Testis (tissue), 3 donors: ENCODE results near the gene RASGRF1. TPM values are rescaled to one million over a fixed set of nuclear protein-coding genes. Genes with fewer than 3 reads are reported as not detected.

Experiments
- DNase-seq: peaks from one replicate; pipeline ENCODE4 v3.0.0-alpha.2; 2019
- H3K27ac ChIP-seq, 2 donors: fragments of 200-600 bp; sonication (generic); one replicate each; pipeline ENCODE4 v1.5.1; 2019
- H3K27me3 ChIP-seq: fragments of 200-600 bp; sonication (generic); one replicate; pipeline ENCODE4 v1.5.1; 2019
- H3K36me3 ChIP-seq: fragments of 200-600 bp; sonication (generic); one replicate; pipeline ENCODE4 v1.5.1; 2017; ENCODE audit warnings: low read depth; ENCODE audit errors: missing control alignments
- H3K4me1 ChIP-seq: fragments of 200-600 bp; sonication (generic); one replicate; pipeline ENCODE4 v1.5.1; 2019
- H3K4me3 ChIP-seq, 2 donors: fragments of 200-600 bp; sonication (generic); one replicate each; pipeline ENCODE4 v1.5.1; 2017 to 2019
- H3K9me3 ChIP-seq: fragments of 200-600 bp; sonication (generic); one replicate; pipeline ENCODE4 v1.5.1; 2017
- POLR2A ChIP-seq: fragments of 450-650 bp; IDR thresholded peaks from one replicate; pipeline ENCODE4 v1.6.1; 2017; ENCODE audit warnings: antibody characterized with exemption, mild to moderate bottlenecking, moderate library complexity
- WGBS, 2 donors: methylation state at CpG; one replicate each; pipeline ENCODE4 v1.1.5; 2018; 5-methylcytosine and 5-hydroxymethylcytosine counted together
- intact Hi-C: fragments of 100-400 bp; cut with DNase I; formaldehyde crosslinking; loops from one replicate; pipeline ENCODE4 v1.15.1; 2023; ENCODE audit warnings: low total_unique reads
- polyA plus RNA-seq: library from polyadenylated mRNA; stranded (reverse); fragments of 350-450 nt; fragmentation: Illumina TruSeq; extraction: RNeasy Lipid Tissue Mini Kit (QIAGEN cat#74804); gene quantifications from one replicate; pipeline ENCODE4 v1.2.3, GENCODE V29; 2014; ENCODE audit warnings: low read depth, low replicate concordance; ENCODE audit not compliant: insufficient read depth
- total RNA-seq, 2 donors: library from RNA; depleted of rRNA; stranded (reverse); fragments of >200 nt; gene quantifications; one replicate each; pipeline ENCODE4 v1.2.3, GENCODE V29; 2016
- TF ChIP-seq, protein P1 (sequence below), 3 experiments: fragments of 450-650 bp in 2 of 3; fragments of 200-600 bp in 1 of 3; sonication (generic) in 1 of 3; IDR thresholded peaks; one replicate each; pipeline ENCODE4 v1.5.1; 2016 to 2019; ENCODE audit warnings: antibody characterized with exemption in 3 of 3, mild to moderate bottlenecking in 2 of 3, moderate library complexity in 1 of 3

RASGRF1 gene
- total and polyA plus RNA-seq, 3 donors from 2014 or later, result 2.6 to 3.3 (median 3.1) TPM

GRCh38 chr15:79122991-79123390 lies 32.4 kb upstream of the RASGRF1 start:
- no peak overlapping the region for H3K4me3 ChIP-seq
- no peaks in the 10 kb centered on the region for H3K9me3 ChIP-seq
- intact Hi-C loops, result no loop called here
- no peak overlapping the region for H3K27ac ChIP-seq
- 80 to 85% methylated on average over 4 to 12 of the region's 12 CpGs for WGBS, 2 donors
- TF ChIP-seq, protein P1, sequence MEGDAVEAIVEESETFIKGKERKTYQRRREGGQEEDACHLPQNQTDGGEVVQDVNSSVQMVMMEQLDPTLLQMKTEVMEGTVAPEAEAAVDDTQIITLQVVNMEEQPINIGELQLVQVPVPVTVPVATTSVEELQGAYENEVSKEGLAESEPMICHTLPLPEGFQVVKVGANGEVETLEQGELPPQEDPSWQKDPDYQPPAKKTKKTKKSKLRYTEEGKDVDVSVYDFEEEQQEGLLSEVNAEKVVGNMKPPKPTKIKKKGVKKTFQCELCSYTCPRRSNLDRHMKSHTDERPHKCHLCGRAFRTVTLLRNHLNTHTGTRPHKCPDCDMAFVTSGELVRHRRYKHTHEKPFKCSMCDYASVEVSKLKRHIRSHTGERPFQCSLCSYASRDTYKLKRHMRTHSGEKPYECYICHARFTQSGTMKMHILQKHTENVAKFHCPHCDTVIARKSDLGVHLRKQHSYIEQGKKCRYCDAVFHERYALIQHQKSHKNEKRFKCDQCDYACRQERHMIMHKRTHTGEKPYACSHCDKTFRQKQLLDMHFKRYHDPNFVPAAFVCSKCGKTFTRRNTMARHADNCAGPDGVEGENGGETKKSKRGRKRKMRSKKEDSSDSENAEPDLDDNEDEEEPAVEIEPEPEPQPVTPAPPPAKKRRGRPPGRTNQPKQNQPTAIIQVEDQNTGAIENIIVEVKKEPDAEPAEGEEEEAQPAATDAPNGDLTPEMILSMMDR (IDR thresholded peaks at IDR 0.05), result no peak
- TF ChIP-seq POLR2A, result no peak
- H3K36me3 ChIP-seq, result no peaks in the 10 kb centered on the region
- no peaks in the 10 kb centered on the region for H3K27me3 ChIP-seq
- no peak for DNase-seq
- no peaks in the 10 kb centered on the region for H3K4me1 ChIP-seq

- intact Hi-C loops, result no loop called here
- 68 to 88% methylated on average over 5 of the region's 5 CpGs for WGBS, 2 donors
- Histone ChIP-seq H3K4me3 (no peak overlapping the region), H3K4me1 (no peaks in the 10 kb centered on the region), H3K27ac (no peak overlapping the region), H3K9me3 (no peaks in the 10 kb centered on the region), H3K27me3 (no peaks in the 10 kb centered on the region), H3K36me3 (no peaks in the 10 kb centered on the region)
- TF ChIP-seq, protein P1 (IDR thresholded peaks at IDR 0.05), result no peak
- TF ChIP-seq POLR2A, result no peak
- DNase-seq, result no peak
These were observed 31.8 kb upstream of the RASGRF1 start for GRCh38 chr15:79122391-79122790.

- Histone ChIP-seq H3K9me3 (no peaks in the 10 kb centered on the region), H3K4me3 (no peak overlapping the region), H3K36me3 (no peaks in the 10 kb centered on the region), H3K27me3 (no peaks in the 10 kb centered on the region), H3K27ac (no peak overlapping the region), H3K4me1 (peaks cover 2% of the 10 kb centered on the region)
- TF ChIP-seq, protein P1 (IDR thresholded peaks at IDR 0.05), result no peak
- no peak for TF ChIP-seq POLR2A
- no peak for DNase-seq
- intact Hi-C loops, result no loop called here
- 90 to 91% methylated on average over 7 of the region's 7 CpGs for WGBS, 2 donors
These were observed 31.0 kb upstream of the RASGRF1 start for GRCh38 chr15:79121571-79121970.

GRCh38 chr15:79117442-79118204 lies 27.0 kb upstream of the RASGRF1 start:
- Histone ChIP-seq H3K27ac (no peak overlapping the region), H3K9me3 (no peaks in the 10 kb centered on the region), H3K4me1 (peaks cover 12% of the 10 kb centered on the region), H3K36me3 (no peaks in the 10 kb centered on the region), H3K27me3 (no peaks in the 10 kb centered on the region), H3K4me3 (no peak overlapping the region)
- 81 to 83% methylated on average over 3 of the region's 3 CpGs for WGBS, 2 donors
- TF ChIP-seq POLR2A, result no peak
- TF ChIP-seq, protein P1 (IDR thresholded peaks at IDR 0.05), result no peak
- intact Hi-C loops, result no loop called here
- DNase-seq, result no peak

- DNase-seq, result no peak
- H3K4me1 ChIP-seq, result peaks cover 12% of the 10 kb centered on the region
- H3K27me3 ChIP-seq, result no peaks in the 10 kb centered on the region
- WGBS, 2 donors, result 90 to 96% methylated on average over 4 of the region's 4 CpGs
- no peaks in the 10 kb centered on the region for H3K9me3 ChIP-seq
- no peak overlapping the region for H3K4me3 ChIP-seq
- intact Hi-C loops, result no loop called here
- peak overlapping the region in 1 of 2 donors; percentile 64 for H3K27ac ChIP-seq
- TF ChIP-seq, protein P1 (IDR thresholded peaks at IDR 0.05), result no peak
- TF ChIP-seq POLR2A, result no peak
- H3K36me3 ChIP-seq, result no peaks in the 10 kb centered on the region
These were observed 26.2 kb upstream of the RASGRF1 start for GRCh38 chr15:79116771-79117170.
